ENCODE measurements around the gene ELOA.

DNA sequence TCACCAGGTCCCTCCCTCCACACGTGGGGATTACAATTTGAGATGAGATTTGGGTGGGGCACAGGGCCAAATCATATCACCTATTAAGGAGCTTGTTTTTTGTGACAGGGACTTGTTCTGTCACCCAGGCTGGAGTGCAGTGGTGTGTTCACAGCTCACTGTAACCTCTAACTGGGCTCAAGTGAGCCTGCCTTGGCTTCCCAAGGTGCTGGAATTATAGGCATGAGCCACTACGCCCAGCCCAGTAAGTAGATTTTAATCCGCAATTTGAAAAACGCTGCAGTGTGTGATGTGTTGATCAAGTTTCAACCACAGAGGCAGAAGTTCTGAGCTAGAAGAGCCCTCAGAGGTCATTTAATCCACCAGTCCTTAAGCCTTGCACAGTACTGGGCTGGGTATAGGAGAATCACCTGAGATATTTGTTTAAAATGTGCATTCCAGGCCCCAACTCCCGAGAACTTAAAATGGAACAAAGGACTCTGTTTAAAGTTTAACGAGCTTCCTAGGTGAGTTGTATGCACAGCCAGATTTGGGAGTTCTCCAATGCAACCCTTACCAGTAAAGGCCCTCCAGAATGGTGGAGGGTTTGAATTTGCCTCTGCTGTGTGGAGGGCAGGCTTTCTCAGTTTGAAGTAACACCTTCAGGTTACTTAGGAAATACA is 38.3 kb upstream of the ELOA start:
- TF ChIP-seq POLR2A (IDR thresholded peaks at IDR 0.05; ENCODE audit: low read depth, low read length) = no peak
- TF ChIP-seq POLR2AphosphoS5 (IDR thresholded peaks at IDR 0.05; ENCODE audit: low read depth, low read length) = no peak
- no peak for TF ChIP-seq TAF1 (IDR thresholded peaks at IDR 0.05; ENCODE audit: borderline replicate concordance, low read depth, low read length)
